Activated CD8-positive, alpha-beta memory T cell treated with anti-CD3 and anti-CD28 coated beads, Interleukin-2, amount 50 U/mL, for 1 hour (primary cell): ENCODE measurements around the gene CEP128.

Experiments
- DNase-seq: peaks from one replicate; pipeline ENCODE4 v3.0.0-alpha.2; 2020; ENCODE audit errors: extremely low read depth

Gene CEP128

DNA sequence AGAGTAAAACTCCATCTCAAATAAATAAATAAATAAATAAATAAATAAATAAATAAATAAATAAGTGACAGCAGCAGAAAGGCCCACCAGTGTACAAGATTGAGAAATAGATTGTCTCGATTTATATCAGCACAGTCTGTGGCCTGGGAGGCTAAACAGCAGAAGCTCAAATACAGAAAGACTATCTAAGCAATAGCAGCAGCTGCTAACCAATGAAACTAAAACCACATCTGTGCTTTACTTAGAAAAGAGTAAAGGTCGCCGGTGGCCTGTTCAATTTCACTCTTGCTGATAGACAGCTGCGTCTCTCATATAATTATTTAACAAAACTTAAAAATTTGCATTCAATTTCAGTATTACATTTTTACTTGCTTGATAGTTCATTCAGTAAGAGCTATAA is 325.7 kb downstream of the CEP128 start:
- no peak for DNase-seq

DNA sequence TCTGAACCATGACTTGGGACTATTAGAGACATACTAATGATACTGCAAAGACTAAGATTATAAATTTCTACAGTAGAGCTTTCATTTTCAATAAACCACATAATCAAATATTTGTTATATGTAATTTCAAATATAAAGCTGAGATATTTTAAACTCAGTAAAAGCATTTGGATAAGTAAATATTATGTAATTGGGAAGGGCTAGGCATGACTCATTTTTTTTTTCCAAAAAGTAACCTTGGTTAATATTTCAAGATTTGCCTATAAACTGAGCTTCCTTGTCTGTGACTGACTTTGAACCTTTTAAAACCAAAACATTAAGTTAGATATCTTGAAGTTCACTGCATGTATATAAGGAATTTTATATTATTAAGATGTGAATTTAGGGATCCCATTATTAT is 332.5 kb downstream of the CEP128 start:
- DNase-seq = no peak

GRCh38 chr14:80608563-80608962 is 333.0 kb downstream of the CEP128 start:
- no peak for DNase-seq

DNA sequence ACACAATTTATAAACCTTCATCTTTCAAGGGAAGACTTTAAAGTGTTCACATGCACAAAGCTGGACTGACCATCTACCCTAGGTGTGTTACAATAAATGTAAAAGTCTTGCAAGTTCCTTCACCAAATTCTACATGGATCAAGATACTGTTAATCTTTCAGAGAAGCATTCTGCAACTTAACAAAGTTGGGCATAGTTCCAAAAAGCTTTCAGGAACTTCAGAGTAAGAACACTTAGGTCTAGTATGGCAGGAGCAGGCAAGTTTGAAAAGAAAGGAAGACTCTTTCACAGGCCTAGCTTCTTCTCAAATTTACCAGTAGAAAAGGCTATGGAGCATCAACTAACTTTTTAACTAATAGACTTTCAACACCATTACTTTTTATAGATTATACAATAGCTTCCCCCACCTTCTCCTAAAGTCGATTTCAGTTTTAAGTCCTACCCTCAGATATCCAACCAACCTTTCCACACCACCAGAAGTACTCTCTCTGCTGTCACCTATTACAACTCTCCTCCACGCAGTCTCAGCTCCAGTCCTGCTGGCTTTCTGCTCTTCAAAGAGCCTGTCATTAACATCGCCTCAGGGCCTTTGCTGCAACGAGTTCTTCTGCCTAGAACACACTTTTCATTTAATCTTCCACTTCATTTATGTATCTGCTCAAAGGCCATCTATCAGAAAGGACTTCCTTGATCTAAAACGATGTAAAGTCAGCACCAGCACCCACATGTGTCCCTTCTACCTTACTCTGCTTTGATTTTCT is 333.9 kb downstream of the CEP128 start:
- DNase-seq = no peak

DNA sequence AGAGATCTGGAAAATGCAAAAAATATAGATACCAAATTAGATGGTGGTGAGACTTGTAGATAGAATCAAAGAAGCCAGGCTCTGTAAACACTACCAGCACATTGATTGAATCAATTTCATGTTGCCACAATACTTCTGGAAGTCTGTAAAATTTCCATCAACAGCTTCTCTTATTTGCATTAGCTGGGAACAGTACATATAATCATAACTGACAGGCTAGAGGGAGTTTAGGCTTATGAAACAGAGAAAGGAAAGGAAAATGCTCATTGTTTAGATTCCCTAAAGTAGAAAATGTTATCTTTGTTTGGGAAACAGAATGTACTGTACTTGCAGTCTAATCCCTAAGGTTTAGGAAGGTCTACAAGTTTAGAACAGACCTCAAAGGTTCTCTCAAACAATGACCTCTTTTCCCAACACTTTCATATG is 335.2 kb downstream of the CEP128 start:
- no peak for DNase-seq

GRCh38 chr14:80605536-80605935 is 336.0 kb downstream of the CEP128 start:
- no peak for DNase-seq

GRCh38 chr14:80602946-80603345 is 338.6 kb downstream of the CEP128 start:
- no peak for DNase-seq

- no peak for DNase-seq
Observed at GRCh38 chr14:80587096-80587724, 354.3 kb downstream of the CEP128 start.

- DNase-seq = no peak
Observed at GRCh38 chr14:80586131-80586530, 355.4 kb downstream of the CEP128 start.

DNA sequence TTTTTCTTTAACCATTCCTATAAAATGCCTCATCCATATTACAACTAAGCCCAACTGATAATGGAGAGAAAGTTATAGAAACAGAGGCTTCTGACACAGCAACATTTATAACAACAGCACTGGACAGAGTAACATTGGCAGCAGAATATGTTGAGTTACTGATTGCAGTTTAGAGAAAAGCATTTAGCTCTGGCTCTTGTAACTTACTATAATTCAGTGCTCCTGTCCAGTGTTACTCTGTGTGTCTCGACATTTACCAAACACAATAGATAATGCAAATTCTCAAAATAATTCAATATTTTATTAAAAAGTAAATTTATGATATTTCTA is 356.1 kb downstream of the CEP128 start:
- no peak for DNase-seq

- no peak for DNase-seq
Observed at GRCh38 chr14:80584744-80585505, 356.6 kb downstream of the CEP128 start.

GRCh38 chr14:80577599-80577998 is 363.9 kb downstream of the CEP128 start:
- no peak for DNase-seq

GRCh38 chr14:80576401-80576800 is 365.1 kb downstream of the CEP128 start:
- DNase-seq = no peak

DNA sequence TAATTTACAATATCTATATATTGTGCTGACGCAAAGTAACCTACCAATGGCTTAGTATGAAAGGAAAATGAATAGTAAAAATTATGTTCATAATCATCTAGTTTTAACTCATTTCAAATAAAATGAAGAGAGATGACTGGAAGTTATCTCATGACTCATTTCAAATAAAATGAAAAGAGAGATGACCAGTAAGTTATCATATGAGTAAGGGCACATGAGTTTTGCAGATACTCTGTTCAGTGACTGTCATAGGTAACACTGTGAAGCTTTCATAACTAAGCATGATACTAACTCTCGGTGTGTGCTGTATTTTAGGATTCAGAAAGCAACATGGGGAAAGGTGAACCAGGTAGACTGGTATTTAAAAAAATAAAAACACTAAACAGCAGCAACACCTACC is 365.8 kb downstream of the CEP128 start:
- DNase-seq = no peak

GRCh38 chr14:80572666-80573065 is 368.9 kb downstream of the CEP128 start:
- no peak for DNase-seq

DNA sequence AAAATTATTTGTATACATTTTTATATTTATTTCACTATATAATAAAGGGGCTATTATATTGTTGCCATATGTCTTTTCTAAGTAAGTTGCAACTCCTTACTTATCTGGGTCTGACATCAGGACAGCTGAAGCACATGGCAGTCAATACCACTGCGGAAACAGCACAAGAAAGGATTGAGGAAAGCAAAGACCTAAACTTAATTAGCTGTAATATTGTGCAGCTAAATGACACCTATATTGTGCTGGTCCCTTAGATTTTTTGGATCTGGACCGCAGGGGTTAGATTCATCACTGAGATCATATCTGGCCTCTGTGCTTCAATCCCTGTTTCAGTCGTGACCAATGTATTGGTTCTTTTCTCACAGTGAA is 370.6 kb downstream of the CEP128 start:
- no peak for DNase-seq

GRCh38 chr14:80567905-80568536 is 373.5 kb downstream of the CEP128 start:
- no peak for DNase-seq

DNA sequence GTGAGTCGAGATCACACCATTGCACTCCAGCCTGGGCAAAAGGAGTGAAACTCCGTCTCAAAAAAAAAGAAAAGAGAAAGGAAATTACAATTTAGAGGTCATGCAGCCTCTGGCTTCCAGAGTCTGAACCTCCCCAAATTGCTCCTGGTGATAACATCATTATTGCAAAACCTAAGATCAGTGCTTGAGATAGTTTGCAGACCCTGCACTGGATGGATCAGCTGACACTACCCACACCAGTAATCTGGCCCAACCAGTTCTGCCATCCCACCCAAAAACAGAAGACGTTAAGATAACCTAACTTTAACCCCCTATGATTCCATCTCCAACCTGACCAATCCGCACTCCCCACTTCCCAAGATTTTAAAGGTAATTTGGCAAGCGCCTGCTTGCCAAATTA is 376.5 kb downstream of the CEP128 start:
- no peak for DNase-seq

- no peak for DNase-seq
Observed at GRCh38 chr14:80564051-80564450, 377.5 kb downstream of the CEP128 start.

DNA sequence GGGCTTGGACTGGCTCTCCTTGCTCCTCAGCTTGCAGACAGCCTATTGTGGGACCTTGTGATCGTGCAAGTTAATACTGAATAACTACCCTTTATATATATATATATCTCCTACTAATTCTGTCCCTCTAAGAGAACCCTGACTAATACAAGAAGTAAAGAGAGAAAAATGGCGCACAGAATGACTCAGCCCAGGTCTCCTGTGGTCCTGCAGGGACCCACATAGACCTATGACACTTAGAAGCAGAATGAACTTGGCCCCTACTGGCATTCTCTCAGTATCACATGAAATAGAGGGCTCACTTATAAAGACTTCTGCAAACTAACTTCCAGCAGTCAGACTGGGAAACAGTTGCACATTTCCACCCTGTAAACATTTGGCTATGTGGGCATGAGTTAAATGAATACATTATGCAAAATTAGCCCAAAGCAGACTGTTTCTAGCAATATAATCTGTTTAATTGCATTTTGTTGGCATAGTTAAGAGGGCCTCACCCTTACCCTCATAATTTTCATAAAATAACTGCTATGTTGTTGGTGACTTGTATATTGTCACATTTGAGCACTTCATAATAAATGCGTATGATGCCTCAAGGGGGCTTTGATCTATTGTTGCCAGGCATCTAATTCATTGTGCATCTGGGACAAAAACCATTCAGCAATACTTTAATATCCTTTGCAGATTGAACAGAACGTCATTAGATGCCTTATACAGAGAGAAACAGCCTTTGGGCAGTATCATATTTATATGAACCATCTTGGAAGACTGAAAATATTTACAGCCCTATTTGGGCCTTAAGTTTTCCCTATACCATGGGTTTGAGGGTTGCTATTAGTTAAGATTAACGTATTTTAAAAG is 380.5 kb downstream of the CEP128 start:
- DNase-seq = no peak

DNA sequence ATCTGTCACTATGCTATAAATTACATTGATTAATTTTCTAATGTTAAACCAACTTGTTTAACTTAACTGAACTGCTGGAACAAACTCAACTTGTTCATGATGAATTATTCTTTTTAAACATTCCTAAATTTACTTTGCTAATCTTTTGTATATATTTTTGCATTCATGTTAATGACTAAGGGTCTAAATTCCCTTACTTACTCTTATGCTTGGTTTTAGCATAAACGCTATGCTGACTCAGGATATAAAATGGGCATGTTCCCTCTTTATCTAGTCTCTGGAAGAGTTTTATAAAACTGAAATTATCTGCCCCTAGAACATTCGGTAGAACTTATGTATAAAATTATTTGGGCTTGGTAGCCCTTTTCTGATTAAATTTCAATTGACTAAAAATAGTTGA is 387.4 kb downstream of the CEP128 start:
- DNase-seq = no peak

DNA sequence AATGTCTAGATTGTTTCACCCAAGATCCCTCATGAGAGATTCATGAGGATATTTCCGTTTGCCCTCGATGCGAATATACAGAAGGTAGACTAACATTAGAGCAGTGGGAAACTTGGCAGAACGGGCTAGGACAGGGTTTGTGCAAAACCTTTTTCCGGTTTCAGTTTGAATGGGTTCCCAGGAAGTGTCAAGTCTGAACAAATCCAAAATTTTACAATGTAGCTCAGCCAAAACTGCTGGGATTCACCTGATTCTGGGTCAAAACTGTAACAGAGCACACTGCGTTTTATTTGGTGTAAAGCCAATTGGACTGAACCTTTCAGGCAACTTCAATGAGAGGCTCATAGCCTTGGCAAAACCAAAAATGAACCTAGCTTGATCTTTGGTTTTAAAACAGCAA is 392.4 kb downstream of the CEP128 start:
- DNase-seq = no peak
